ENCODE data around the gene COL24A1.
"Not testable (repeated sequence)": the region's sequence is repeated elsewhere in the genome, so short reads cannot be mapped to it uniquely, and the experiment has no call there.

- not testable (repeated sequence) for TF ChIP-seq EZH2 (IDR thresholded peaks at IDR 0.05); FOXP2 (optimal IDR thresholded peaks at IDR 0.05; ENCODE audit: control extremely low read depth, extremely low read length, insufficient read depth)
Observed at GRCh38 chr1:86071870-86072269, 84.7 kb downstream of the COL24A1 start.
